HCT116 (cell line): ENCODE data around the gene DENND1A.

Source experiments
- CBX3 ChIP-seq: IDR thresholded peaks from 2 replicates; pipeline ENCODE4 v1.6.1; 2012; ENCODE audit warnings: low read depth
- CTCF ChIP-seq, 3 experiments: fragments of 200-600 bp in 1 of 3; sonication (generic) in 1 of 3; IDR thresholded peaks in 2 of 3; conservative IDR thresholded peaks in 1 of 3; 2 replicates each; pipeline ENCODE4 v1.5.1; 2012 to 2017; ENCODE audit warnings: low read depth in 2 of 3, low read length in 2 of 3, antibody characterized with exemption in 1 of 3, borderline replicate concordance in 1 of 3, control low read depth in 1 of 3, mild to moderate bottlenecking in 1 of 3, mixed read lengths in 1 of 3, mixed run types in 1 of 3, moderate library complexity in 1 of 3; ENCODE audit not compliant: insufficient read depth in 1 of 3
- EZH2 ChIP-seq: fragments of 200-600 bp; sonication (generic); IDR thresholded peaks from 2 replicates; pipeline ENCODE4 v1.6.1; 2017; ENCODE audit warnings: antibody characterized with exemption, mixed run types
- POLR2AphosphoS5 ChIP-seq: IDR thresholded peaks from 2 replicates; pipeline ENCODE4 v1.6.1; 2011; ENCODE audit warnings: mild to moderate bottlenecking, low read depth, low read length, moderate library complexity
- RAD21 ChIP-seq: IDR thresholded peaks from 2 replicates; pipeline ENCODE4 v1.6.1; 2012; ENCODE audit warnings: low read depth, mild to moderate bottlenecking
- SIN3A ChIP-seq: IDR thresholded peaks from 2 replicates; pipeline ENCODE4 v1.6.1; 2012; ENCODE audit warnings: low read depth
- SP1 ChIP-seq: IDR thresholded peaks from 2 replicates; pipeline ENCODE4 v1.6.1; 2012; ENCODE audit warnings: low read depth
- ZFX ChIP-seq: fragments of 450-650 bp; IDR thresholded peaks from 2 replicates; pipeline ENCODE4 v1.6.1; 2017
- TF ChIP-seq, protein P1 (sequence below): IDR thresholded peaks from 2 replicates; pipeline ENCODE4 v1.6.1; 2012

- TF ChIP-seq CTCF (IDR thresholded peaks at IDR 0.05 in 2 of 3, conservative IDR thresholded peaks at IDR 0.05 in 1 of 3; ENCODE audit: borderline replicate concordance in 1 of 3, insufficient read depth in 1 of 3, low read depth in 2 of 3, low read length in 2 of 3) (no peak), CBX3 (no peak), ZFX (no peak), SP1 (no peak), RAD21 (no peak), EZH2 (no peak), POLR2AphosphoS5 (no peak), SIN3A (no peak)
- TF ChIP-seq, protein P1, sequence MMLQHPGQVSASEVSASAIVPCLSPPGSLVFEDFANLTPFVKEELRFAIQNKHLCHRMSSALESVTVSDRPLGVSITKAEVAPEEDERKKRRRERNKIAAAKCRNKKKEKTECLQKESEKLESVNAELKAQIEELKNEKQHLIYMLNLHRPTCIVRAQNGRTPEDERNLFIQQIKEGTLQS: no peak
Measured at GRCh38 chr9:123778232-123778902, 151.6 kb downstream of the DENND1A start.
